Ascending aorta (tissue), 2 donors: ENCODE measurements around the gene MRPL32. TPM values are rescaled to one million over a fixed set of nuclear protein-coding genes. Genes with fewer than 3 reads are reported as not detected.

Experiments
- DNase-seq, 2 donors: peaks; one replicate each; pipeline ENCODE4 v3.0.0-alpha.2; 2019; ENCODE audit warnings: low spot score in 2 of 2
- H3K27ac ChIP-seq, 2 donors: fragments of 200-600 bp; sonication (generic); one replicate each; pipeline ENCODE4 v1.5.1; 2016 to 2017; ENCODE audit warnings: mild to moderate bottlenecking in 1 of 2
- H3K27me3 ChIP-seq: fragments of 200-600 bp; sonication (generic); one replicate; pipeline ENCODE4 v1.5.1; 2017
- H3K36me3 ChIP-seq, 2 donors: fragments of 200-600 bp; sonication (generic); one replicate each; pipeline ENCODE4 v1.5.1; 2016
- H3K4me1 ChIP-seq, 2 donors: fragments of 200-600 bp; sonication (generic); one replicate each; pipeline ENCODE4 v1.5.1; 2016 to 2017; ENCODE audit warnings: mild to moderate bottlenecking in 1 of 2
- H3K4me3 ChIP-seq, 2 donors: fragments of 200-600 bp; sonication (generic); one replicate each; pipeline ENCODE4 v1.5.1; 2016 to 2017; ENCODE audit warnings: mild to moderate bottlenecking in 1 of 2
- H3K9me3 ChIP-seq, 2 donors: fragments of 200-600 bp; sonication (generic); one replicate each; pipeline ENCODE4 v1.5.1; 2016
- CTCF ChIP-seq, 3 experiments: fragments of 200-600 bp in 2 of 3; fragments of 450-650 bp in 1 of 3; sonication (generic) in 2 of 3; IDR thresholded peaks; one replicate each; pipeline ENCODE4 v1.5.1; 2016 to 2019; ENCODE audit warnings: antibody characterized with exemption in 3 of 3, mild to moderate bottlenecking in 1 of 3, moderate library complexity in 1 of 3
- intact Hi-C: fragments of 100-400 bp; cut with DNase I; formaldehyde crosslinking; loops from one replicate; pipeline ENCODE4 v1.15.1; 2023
- total RNA-seq: library from RNA; depleted of rRNA; stranded (reverse); fragments of >200 nt; gene quantifications from one replicate; pipeline ENCODE4 v1.1.0, GENCODE V29; 2016

Gene MRPL32
- total RNA-seq, 1 donor from 2014 or later: 24.3 TPM

- Histone ChIP-seq H3K9me3 (no peaks in the 10 kb centered on the region), H3K36me3 (no peaks in the 10 kb centered on the region), H3K4me1 (peaks cover 7% of the 10 kb centered on the region in 2 donors), H3K4me3 (no peak overlapping the region), H3K27ac (no peak overlapping the region), H3K27me3 (no peaks in the 10 kb centered on the region)
- TF ChIP-seq CTCF (IDR thresholded peaks at IDR 0.05): no peak
- intact Hi-C loops: loop anchor here (2.0 to 10.0 kb wide), 2 partner anchors 62 to 676 kb away; partner anchors contain the start of gene GLI3
- no peak for DNase-seq
These were observed 21.9 kb upstream of the MRPL32 start for GRCh38 chr7:42910306-42910705.

GRCh38 chr7:42911454-42912447, 20.4 kb upstream of the MRPL32 start, which contains the start of gene C7orf25:
C7orf25 (minus strand) TSS chr7:42912070; CDS start chr7:42910900, 1,170 bp downstream.
- peak within 1 kb of the TSS; percentile 70 to 72 for H3K27ac ChIP-seq
- intact Hi-C loops: loop anchor here (1.0 to 10.0 kb wide), 4 partner anchors 21 to 677 kb away; partner anchors contain the start of genes GLI3, MRPL32 and PSMA2
- peaks cover 3 to 11% of the 10 kb centered on the region in 2 donors for H3K36me3 ChIP-seq
- peaks cover 7% of the 10 kb centered on the region in 2 donors for H3K4me1 ChIP-seq
- peak; percentile 85 to 97 for DNase-seq
- peak within 1 kb of the TSS; percentile 82 to 87 for H3K4me3 ChIP-seq
- no peaks in the 10 kb centered on the region for H3K9me3 ChIP-seq
- no peak for TF ChIP-seq CTCF (IDR thresholded peaks at IDR 0.05)
- no peaks in the 10 kb centered on the region for H3K27me3 ChIP-seq

- H3K27ac ChIP-seq: peak overlapping the region; percentile 16 to 20
- intact Hi-C loops: loop anchor here (10.0 kb wide), 1 partner anchor 679 kb away; the partner anchor contains the start of gene GLI3
These were observed 18.6 kb upstream of the MRPL32 start for GRCh38 chr7:42913591-42913990.

GRCh38 chr7:42914009-42914408, 18.2 kb upstream of the MRPL32 start:
- TF ChIP-seq CTCF (IDR thresholded peaks at IDR 0.05): no peak
- Histone ChIP-seq H3K27me3 (no peaks in the 10 kb centered on the region), H3K36me3 (peaks cover 16 to 27% of the 10 kb centered on the region in 2 donors), H3K4me1 (peaks cover 7% of the 10 kb centered on the region in 2 donors), H3K9me3 (no peaks in the 10 kb centered on the region), H3K27ac (peak overlapping the region; percentile 16 to 20), H3K4me3 (no peak overlapping the region)
- no peak for DNase-seq
- intact Hi-C loops: loop anchor here (10.0 kb wide), 1 partner anchor 679 kb away; the partner anchor contains the start of gene GLI3

More at GRCh38 chr7:42913591-42913990, 18.6 kb upstream of the MRPL32 start:
- DNase-seq: no peak
- Histone ChIP-seq H3K36me3 (peaks cover 13 to 23% of the 10 kb centered on the region in 2 donors), H3K4me3 (no peak overlapping the region), H3K9me3 (no peaks in the 10 kb centered on the region), H3K4me1 (peaks cover 7% of the 10 kb centered on the region in 2 donors), H3K27me3 (no peaks in the 10 kb centered on the region)
- no peak for TF ChIP-seq CTCF (IDR thresholded peaks at IDR 0.05)

GRCh38 chr7:42914421-42915045, 17.6 kb upstream of the MRPL32 start:
- Histone ChIP-seq H3K4me3 (no peak overlapping the region), H3K9me3 (no peaks in the 10 kb centered on the region), H3K36me3 (peaks cover 21 to 33% of the 10 kb centered on the region in 2 donors), H3K27me3 (no peaks in the 10 kb centered on the region), H3K27ac (peak overlapping the region; percentile 37 to 48), H3K4me1 (peaks cover 7% of the 10 kb centered on the region in 2 donors)
- TF ChIP-seq CTCF (IDR thresholded peaks at IDR 0.05): no peak
- DNase-seq: no peak
- intact Hi-C loops: loop anchor here (10.0 kb wide), 1 partner anchor 680 kb away; the partner anchor contains the start of gene GLI3
